Right lobe of liver (tissue), 4 donors: ENCODE data around the gene DYNLL2.
"Not testable (repeated sequence)": the region's sequence is repeated elsewhere in the genome, so short reads cannot be mapped to it uniquely, and the experiment has no call there.

ENCODE experiments used
- CTCF ChIP-seq, 4 donors: fragments of 200-600 bp in 3 of 4; fragments of 450-650 bp in 1 of 4; IDR thresholded peaks; one replicate each; pipeline versions ENCODE4 v1.5.1 to v1.8.0; 2016 to 2022; ENCODE audit warnings: antibody characterized with exemption in 4 of 4, mild to moderate bottlenecking in 2 of 4
- POLR2A ChIP-seq: fragments of 450-650 bp; IDR thresholded peaks from one replicate; pipeline ENCODE4 v1.6.1; 2017; ENCODE audit warnings: antibody characterized with exemption, mild to moderate bottlenecking
- donor health status: DM: no; HTN: no; CAD: no.
- donor health status: DM: no; HTN: no; CAD: no.
- donor health status: DM: no; HTN: yes; CAD: no.

DNA sequence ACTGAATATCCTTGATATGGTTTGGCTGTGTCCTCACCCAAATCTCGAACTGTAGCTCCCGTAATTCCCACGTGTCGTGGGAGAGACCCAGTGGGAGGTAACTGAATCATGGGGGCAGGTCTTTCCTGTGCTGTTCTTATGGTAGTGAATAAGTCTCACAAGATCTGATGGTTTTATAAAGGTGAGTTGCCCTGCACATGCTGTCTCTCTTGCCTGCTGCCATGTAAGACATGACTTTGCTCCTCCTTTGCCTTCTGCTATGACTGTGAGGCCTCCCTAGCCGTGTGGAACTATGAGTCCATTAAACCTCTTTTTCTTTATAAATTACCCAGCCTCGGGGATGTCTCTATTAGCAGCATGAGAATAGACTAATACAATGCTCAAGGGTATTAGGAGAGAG, 39.0 kb upstream of the DYNLL2 start:
- TF ChIP-seq CTCF (IDR thresholded peaks at IDR 0.05); POLR2A: not testable (repeated sequence)
